Measurements from ENCODE around the gene RFX4.

DNA sequence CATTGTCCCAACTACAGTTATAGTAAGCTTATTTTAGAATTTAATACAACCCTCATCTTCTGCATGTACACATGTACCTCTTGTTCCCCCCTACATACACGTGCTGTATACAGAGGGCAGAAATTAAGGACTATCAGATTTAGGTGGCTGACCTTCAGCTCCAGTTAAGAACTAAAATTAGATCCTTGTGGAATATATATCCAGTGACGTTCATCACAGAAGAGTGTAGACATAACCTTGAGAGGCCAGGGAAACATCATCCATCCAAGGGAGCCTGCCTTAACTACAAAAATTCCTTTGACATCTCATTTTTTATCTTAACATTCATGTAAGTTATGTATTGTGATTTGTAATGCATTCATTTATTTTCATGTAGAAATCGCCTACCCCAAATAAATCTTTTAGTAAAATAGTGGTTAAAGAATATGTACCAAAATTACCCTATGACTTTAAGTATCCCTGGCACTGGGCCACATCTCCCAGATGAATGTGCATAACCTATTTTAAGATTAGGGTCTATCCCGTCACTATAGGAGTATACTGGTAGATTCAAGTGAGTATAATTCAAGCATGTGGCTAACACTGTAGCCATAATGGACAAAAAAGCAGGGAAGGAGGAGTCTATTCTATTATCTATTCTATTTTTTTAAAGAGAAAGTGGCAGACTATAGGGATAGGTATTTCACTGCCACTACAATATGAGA, 219.2 kb downstream of the RFX4 start:
- TF ChIP-seq CBX5 (IDR thresholded peaks at IDR 0.05; ENCODE audit: borderline replicate concordance, low read depth) (no peak), TRIM28 (IDR thresholded peaks at IDR 0.05) (no peak), SREBF1 (IDR thresholded peaks at IDR 0.05; ENCODE audit: borderline replicate concordance, low read depth, low read length) (no peak), ZNF780A (CRISPR knock-in tag; IDR thresholded peaks at IDR 0.05) (no peak), EZH2 (IDR thresholded peaks at IDR 0.05; ENCODE audit: borderline replicate concordance, low read depth, low read length) (no peak), POLR2A (conservative IDR thresholded peaks at IDR 0.05) (no peak), FUS (optimal IDR thresholded peaks at IDR 0.05; ENCODE audit: low read depth, low read length) (no peak)
- TF ChIP-seq, protein P1, sequence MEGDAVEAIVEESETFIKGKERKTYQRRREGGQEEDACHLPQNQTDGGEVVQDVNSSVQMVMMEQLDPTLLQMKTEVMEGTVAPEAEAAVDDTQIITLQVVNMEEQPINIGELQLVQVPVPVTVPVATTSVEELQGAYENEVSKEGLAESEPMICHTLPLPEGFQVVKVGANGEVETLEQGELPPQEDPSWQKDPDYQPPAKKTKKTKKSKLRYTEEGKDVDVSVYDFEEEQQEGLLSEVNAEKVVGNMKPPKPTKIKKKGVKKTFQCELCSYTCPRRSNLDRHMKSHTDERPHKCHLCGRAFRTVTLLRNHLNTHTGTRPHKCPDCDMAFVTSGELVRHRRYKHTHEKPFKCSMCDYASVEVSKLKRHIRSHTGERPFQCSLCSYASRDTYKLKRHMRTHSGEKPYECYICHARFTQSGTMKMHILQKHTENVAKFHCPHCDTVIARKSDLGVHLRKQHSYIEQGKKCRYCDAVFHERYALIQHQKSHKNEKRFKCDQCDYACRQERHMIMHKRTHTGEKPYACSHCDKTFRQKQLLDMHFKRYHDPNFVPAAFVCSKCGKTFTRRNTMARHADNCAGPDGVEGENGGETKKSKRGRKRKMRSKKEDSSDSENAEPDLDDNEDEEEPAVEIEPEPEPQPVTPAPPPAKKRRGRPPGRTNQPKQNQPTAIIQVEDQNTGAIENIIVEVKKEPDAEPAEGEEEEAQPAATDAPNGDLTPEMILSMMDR (IDR thresholded peaks at IDR 0.05 in 2 of 3, conservative IDR thresholded peaks at IDR 0.05 in 1 of 3; ENCODE audit: insufficient read depth in 2 of 3, low read depth in 1 of 3, low read length in 3 of 3) = no peak
